HG03378 (cell line): ENCODE results near the gene RHOH.
"Not testable (repeated sequence)": the region's sequence is repeated elsewhere in the genome, so short reads cannot be mapped to it uniquely, and the experiment has no call there.

Experiments used
- ATAC-seq: cut with Tn5 transposase; IDR thresholded peaks from one replicate; pipeline ENCODE4 v1.9.1; 2021; ENCODE audit warnings: mild to moderate bottlenecking, moderate library complexity; ENCODE audit not compliant: unreplicated experiment

Gene RHOH

GRCh38 chr4:40196724-40197281, at the start of gene RHOH:
RHOH (plus strand) TSS chr4:40197031; CDS start chr4:40243387, 46,356 bp downstream.
- peak; percentile 24 for ATAC-seq

- ATAC-seq: not testable (repeated sequence)
These were observed 49.3 kb upstream of the RHOH start for GRCh38 chr4:40147490-40147889.

- ATAC-seq: peak; percentile 82
These were observed 46.9 kb upstream of the RHOH start for GRCh38 chr4:40149960-40150385.

GRCh38 chr4:40150932-40151331, 45.9 kb upstream of the RHOH start:
- ATAC-seq: no peak

GRCh38 chr4:40152637-40153036, 44.2 kb upstream of the RHOH start:
- no peak for ATAC-seq

- no peak for ATAC-seq
These were observed 39.4 kb upstream of the RHOH start for GRCh38 chr4:40157436-40157835.

- no peak for ATAC-seq
These were observed 36.6 kb upstream of the RHOH start for GRCh38 chr4:40160258-40160657.

- ATAC-seq: no peak
These were observed 32.4 kb upstream of the RHOH start for GRCh38 chr4:40164459-40164858.

GRCh38 chr4:40165916-40166315, 30.9 kb upstream of the RHOH start:
- no peak for ATAC-seq

GRCh38 chr4:40168070-40168469, 28.8 kb upstream of the RHOH start:
- ATAC-seq: no peak

- peak; percentile 75 for ATAC-seq
These were observed 26.2 kb upstream of the RHOH start for GRCh38 chr4:40170588-40170987.

- ATAC-seq: peak; percentile 75
These were observed 23.4 kb upstream of the RHOH start for GRCh38 chr4:40173470-40173875.

GRCh38 chr4:40176602-40177001, 20.2 kb upstream of the RHOH start:
- ATAC-seq: no peak

- no peak for ATAC-seq
These were observed 19.2 kb upstream of the RHOH start for GRCh38 chr4:40177591-40177990.

- ATAC-seq: no peak
These were observed 18.2 kb upstream of the RHOH start for GRCh38 chr4:40178672-40179071.

- ATAC-seq: no peak
These were observed 17.5 kb upstream of the RHOH start for GRCh38 chr4:40179360-40179759.

- no peak for ATAC-seq
These were observed 16.5 kb upstream of the RHOH start for GRCh38 chr4:40180356-40180755.

- no peak for ATAC-seq
These were observed 14.8 kb upstream of the RHOH start for GRCh38 chr4:40182001-40182400.

- no peak for ATAC-seq
These were observed 13.9 kb upstream of the RHOH start for GRCh38 chr4:40182954-40183353.

GRCh38 chr4:40183615-40184411, 13.0 kb upstream of the RHOH start:
- peak; percentile 48 for ATAC-seq

GRCh38 chr4:40185830-40186664, 10.8 kb upstream of the RHOH start:
- ATAC-seq: peak; percentile 60

- no peak for ATAC-seq
These were observed 10.2 kb upstream of the RHOH start for GRCh38 chr4:40186665-40187014.
